Transverse colon (tissue), 4 donors: Measurements from ENCODE around the gene STARD13.

ENCODE experiments used
- CTCF ChIP-seq, 5 experiments: fragments of 200-600 bp in 3 of 5; fragments of 450-650 bp in 2 of 5; sonication (generic) in 3 of 5; IDR thresholded peaks; 1 replicate in 2 of 5; 2 replicates in 3 of 5; pipeline ENCODE4 v1.5.1; 2016 to 2017; ENCODE audit warnings: antibody characterized with exemption in 5 of 5, inconsistent platforms in 3 of 5, mild to moderate bottlenecking in 2 of 5, moderate library complexity in 1 of 5
- EP300 ChIP-seq: sonication (generic); formaldehyde crosslinking; IDR thresholded peaks from one replicate; pipeline ENCODE4 v1.6.1; 2017; ENCODE audit warnings: antibody characterized with exemption, low read depth
- POLR2A ChIP-seq: fragments of 450-650 bp; IDR thresholded peaks from one replicate; pipeline ENCODE4 v1.6.1; 2016; ENCODE audit warnings: antibody characterized with exemption, mild to moderate bottlenecking, moderate library complexity
- POLR2AphosphoS5 ChIP-seq, 3 donors: sonication (generic); formaldehyde crosslinking; IDR thresholded peaks; one replicate each; pipeline ENCODE4 v1.6.1; 2016; ENCODE audit warnings: antibody characterized with exemption in 3 of 3

DNA sequence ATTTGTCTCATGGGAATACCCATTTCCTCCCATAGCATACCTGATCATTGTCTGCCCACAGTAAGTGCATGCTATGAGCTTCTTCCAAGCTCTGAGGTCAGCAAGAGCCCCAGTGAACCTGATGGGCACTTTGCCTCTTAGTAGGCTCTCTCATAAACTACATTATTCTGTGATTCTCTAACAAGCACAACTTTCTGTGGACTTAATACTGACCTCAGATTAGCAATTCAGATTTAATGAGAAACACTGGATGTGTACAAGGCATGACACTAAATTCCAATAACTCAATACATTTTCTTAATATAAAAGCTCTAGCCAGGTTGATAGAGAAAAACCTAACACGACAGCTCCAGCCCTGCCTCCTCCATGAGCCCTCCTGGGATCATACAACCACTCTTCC is 23.3 kb upstream of the STARD13 start:
- no peak for TF ChIP-seq CTCF (IDR thresholded peaks at IDR 0.05)
- TF ChIP-seq POLR2A: no peak
- TF ChIP-seq EP300: no peak
- TF ChIP-seq POLR2AphosphoS5 (IDR thresholded peaks at IDR 0.05): no peak
